IMR-90 (cell line): ENCODE measurements around the gene RPS6KA2. TPM values are rescaled to one million over a fixed set of nuclear protein-coding genes. Genes with fewer than 3 reads are reported as not detected.

Source experiments
- ATAC-seq: fragments of 200-7000 bp; cut with Tn5 transposase; 2 replicates; pipeline ENCODE4 v1.9.1; 2020; ENCODE audit warnings: low read depth, mild to moderate bottlenecking, moderate library complexity
- BruUV-seq: library from RNA; stranded (reverse); fragments of 400-500 nt; replicated peaks from 2 replicates; lab custom pipeline; 2021; lab: Mats Ljungman, UMichigan
- CTCF ChIA-PET: fragments of 300-600 bp; formaldehyde crosslinking; extraction: SDS; loops from one replicate; lab custom pipeline; 2021; ENCODE audit warnings: antibody characterized with exemption; lab: Yijun Ruan, JAX
- POLR2A ChIA-PET: fragments of 300-600 bp; sonication (Branson Sonifier 250); formaldehyde crosslinking; loops from one replicate; lab custom pipeline; 2022; ENCODE audit warnings: antibody characterized with exemption; ENCODE audit not compliant: unreplicated experiment; lab: Charles Lee
- DNase-seq: peaks from one replicate; pipeline ENCODE4 v3.0.0; 2013
- H2AFZ ChIP-seq: replicated peaks from 2 replicates; pipeline ENCODE3; 2013; ENCODE audit warnings: low read length, mild to moderate bottlenecking; ENCODE audit not compliant: poor library complexity
- H2AK5ac ChIP-seq: 2 replicates; pipeline ENCODE4 v1.6.1; 2013; ENCODE audit warnings: low read depth, low read length, inconsistent platforms
- H2AK9ac ChIP-seq: replicated peaks from 2 replicates; pipeline ENCODE3; 2013; ENCODE audit warnings: mild to moderate bottlenecking, low read depth, low read length, moderate library complexity; ENCODE audit not compliant: poor library complexity
- H2BK120ac ChIP-seq: 2 replicates; pipeline ENCODE4 v1.6.1; 2013; ENCODE audit warnings: low read depth, low read length, inconsistent platforms
- H2BK15ac ChIP-seq: 3 replicates; pipeline ENCODE4 v1.6.1; 2013; ENCODE audit warnings: low read depth, low read length, inconsistent platforms
- H2BK20ac ChIP-seq: 2 replicates; pipeline ENCODE4 v1.6.1; 2013; ENCODE audit warnings: low read depth, mild to moderate bottlenecking, inconsistent platforms, low read length, moderate library complexity
- H2BK5ac ChIP-seq: 2 replicates; pipeline ENCODE4 v1.6.1; 2013; ENCODE audit warnings: mild to moderate bottlenecking, low read depth, low read length, inconsistent platforms; ENCODE audit not compliant: poor library complexity, severe bottlenecking
- H3K14ac ChIP-seq: replicated peaks from 2 replicates; pipeline ENCODE4 v1.6.1; 2013; ENCODE audit warnings: low read depth, low read length, inconsistent platforms
- H3K18ac ChIP-seq: 2 replicates; pipeline ENCODE4 v1.6.1; 2013; ENCODE audit warnings: low read depth, low read length, control low read depth
- H3K23ac ChIP-seq: 2 replicates; pipeline ENCODE4 v1.6.1; 2013; ENCODE audit warnings: low read depth, low read length, inconsistent platforms
- H3K27ac ChIP-seq: 2 replicates; pipeline ENCODE4 v1.5.1; 2013; ENCODE audit warnings: mild to moderate bottlenecking, control low read depth, low read length; ENCODE audit not compliant: insufficient read depth
- H3K27me3 ChIP-seq: 2 replicates; pipeline ENCODE4 v1.6.1; 2013; ENCODE audit warnings: low read length; ENCODE audit not compliant: control insufficient read depth, insufficient read depth
- H3K36me3 ChIP-seq: 2 replicates; pipeline ENCODE4 v1.6.1; 2013; ENCODE audit warnings: low read length, mixed read lengths; ENCODE audit not compliant: control insufficient read depth, insufficient read depth
- H3K4ac ChIP-seq: 2 replicates; pipeline ENCODE4 v1.6.1; 2013; ENCODE audit warnings: low read depth, low read length, inconsistent platforms
- H3K4me1 ChIP-seq: 2 replicates; pipeline ENCODE4 v1.6.1; 2013; ENCODE audit warnings: low read length, mixed read lengths; ENCODE audit not compliant: control insufficient read depth, insufficient read depth
- H3K4me2 ChIP-seq: 2 replicates; pipeline ENCODE4 v1.6.1; 2013; ENCODE audit warnings: low read depth, mild to moderate bottlenecking, control low read depth, low read length, moderate library complexity
- H3K4me3 ChIP-seq: 2 replicates; pipeline ENCODE4 v1.5.1; 2013; ENCODE audit warnings: low read depth, mild to moderate bottlenecking, control low read depth, low read length, moderate library complexity; ENCODE audit not compliant: insufficient read depth
- H3K56ac ChIP-seq: 2 replicates; pipeline ENCODE4 v1.6.1; 2013; ENCODE audit warnings: low read length, inconsistent platforms; ENCODE audit not compliant: insufficient read depth; ENCODE audit errors: extremely low read depth
- H3K79me1 ChIP-seq, 2 experiments: 2 replicates each; pipeline ENCODE4 v1.6.1; 2013; ENCODE audit warnings: low read length in 2 of 2, inconsistent platforms in 1 of 2, low read depth in 1 of 2
- H3K9ac ChIP-seq: 2 replicates; pipeline ENCODE4 v1.6.1; 2013; ENCODE audit warnings: low read depth, low read length, control low read depth
- H3K9me1 ChIP-seq: 2 replicates; pipeline ENCODE4 v1.6.1; 2013; ENCODE audit warnings: low read length, inconsistent platforms; ENCODE audit not compliant: insufficient read depth
- H3K9me3 ChIP-seq: 2 replicates; pipeline ENCODE4 v1.6.1; 2013; ENCODE audit warnings: low read length; ENCODE audit not compliant: control insufficient read depth, insufficient read depth
- H4K20me1 ChIP-seq: 2 replicates; pipeline ENCODE4 v1.6.1; 2013; ENCODE audit warnings: low read length, inconsistent platforms; ENCODE audit not compliant: insufficient read depth
- H4K5ac ChIP-seq: 2 replicates; pipeline ENCODE4 v1.6.1; 2013; ENCODE audit warnings: mild to moderate bottlenecking, low read depth, low read length, control low read depth
- H4K8ac ChIP-seq, 2 experiments: 2 replicates each; pipeline ENCODE4 v1.6.1; 2013; ENCODE audit warnings: low read depth in 2 of 2, low read length in 2 of 2, control low read depth in 1 of 2, inconsistent platforms in 1 of 2
- H4K91ac ChIP-seq: 2 replicates; pipeline ENCODE4 v1.6.1; 2013; ENCODE audit warnings: low read depth, low read length, inconsistent platforms; ENCODE audit not compliant: insufficient read depth
- CEBPB ChIP-seq: IDR thresholded peaks from 2 replicates; pipeline ENCODE4 v1.6.1; 2012; ENCODE audit warnings: low read depth, low read length, improper control_type of control experiment
- CHD1 ChIP-seq: IDR thresholded peaks from 2 replicates; pipeline ENCODE4 v1.6.1; 2012; ENCODE audit warnings: low read depth, low read length, improper control_type of control experiment
- FOS ChIP-seq: fragments of 150-350 bp; IDR thresholded peaks from 2 replicates; pipeline ENCODE4 v1.6.1; 2016; ENCODE audit warnings: low read depth, low read length
- MAFK ChIP-seq: IDR thresholded peaks from 2 replicates; pipeline ENCODE4 v1.6.1; 2012; ENCODE audit warnings: low read depth, low read length, improper control_type of control experiment
- MAZ ChIP-seq: IDR thresholded peaks from 2 replicates; pipeline ENCODE4 v1.6.1; 2012; ENCODE audit warnings: low read depth, mild to moderate bottlenecking, low read length, improper control_type of control experiment, moderate library complexity, borderline replicate concordance
- MXI1 ChIP-seq: IDR thresholded peaks from 2 replicates; pipeline ENCODE4 v1.6.1; 2012; ENCODE audit warnings: low read depth, mild to moderate bottlenecking, low read length, moderate library complexity, borderline replicate concordance
- NFE2L2 ChIP-seq: fragments of 150-350 bp; IDR thresholded peaks from 2 replicates; pipeline ENCODE4 v1.6.1; 2016; ENCODE audit warnings: low read depth, mild to moderate bottlenecking, low read length
- POLR2A ChIP-seq: IDR thresholded peaks from 2 replicates; pipeline ENCODE4 v1.6.1; 2012; ENCODE audit warnings: mild to moderate bottlenecking, low read depth, low read length
- RAD21 ChIP-seq: IDR thresholded peaks from 2 replicates; pipeline ENCODE4 v1.6.1; 2012; ENCODE audit warnings: low read length, improper control_type of control experiment
- RCOR1 ChIP-seq: IDR thresholded peaks from 2 replicates; pipeline ENCODE4 v1.6.1; 2012; ENCODE audit warnings: mild to moderate bottlenecking, low read length, improper control_type of control experiment; ENCODE audit not compliant: insufficient replicate concordance
- RFX5 ChIP-seq: IDR thresholded peaks from 2 replicates; pipeline ENCODE4 v1.8.0; 2012; ENCODE audit warnings: low read depth, mild to moderate bottlenecking, low read length, moderate library complexity
- WGBS, 2 experiments: methylation state at CpG; one replicate each; pipeline versions ENCODE4 v1.1.5 to v1.1.7; 2013; ENCODE audit warnings: missing lambda C conversion rate in 2 of 2; ENCODE audit not compliant: insufficient read length in 1 of 2; ENCODE audit errors: extremely low coverage in 2 of 2; 5-methylcytosine and 5-hydroxymethylcytosine counted together
- dilution Hi-C: fragments of 300-500 bp; cut with HindIII; formaldehyde crosslinking; loops from one replicate; pipeline ENCODE4 v1.14.3; 2018; ENCODE audit warnings: low sequenced_read_pairs; ENCODE audit not compliant: unreplicated experiment
- in situ Hi-C: fragments of 300-500 bp; cut with MboI; formaldehyde crosslinking; loops from 3 replicates; pipeline ENCODE4 v1.14.3; 2019; ENCODE audit warnings: low sequenced_read_pairs, inconsistent platforms, mixed read lengths
- intact Hi-C: fragments of 100-400 bp; cut with micrococcal nuclease; formaldehyde crosslinking; loops from 2 replicates; pipeline ENCODE4 v1.10.0; 2022
- polyA plus RNA-seq, 3 experiments: library from polyadenylated mRNA; depleted of rRNA; stranded (reverse); fragments of >200 nt; gene quantifications; 2 replicates each; pipeline ENCODE4 v1.2.3, GENCODE V29; 2012; ENCODE audit warnings: low replicate concordance in 1 of 3
- total RNA-seq: library from RNA; depleted of rRNA; stranded (reverse); fragments of >200 nt; gene quantifications from 2 replicates; pipeline ENCODE4 v1.2.3, GENCODE V29; 2012
- TF ChIP-seq, protein P1 (sequence below): fragments of 150-350 bp; IDR thresholded peaks from 2 replicates; pipeline ENCODE4 v1.6.1; 2016; ENCODE audit warnings: low read depth, mild to moderate bottlenecking, low read length, moderate library complexity, borderline replicate concordance
- TF ChIP-seq, protein P2 (sequence below): conservative IDR thresholded peaks from 2 replicates; pipeline ENCODE4 v1.5.1; 2012; ENCODE audit warnings: mild to moderate bottlenecking, low read depth, low read length, improper control_type of control experiment
- TF ChIP-seq, protein P3 (sequence below): fragments of 150-350 bp; IDR thresholded peaks from 2 replicates; pipeline ENCODE4 v1.6.1; 2017; ENCODE audit warnings: mild to moderate bottlenecking, antibody characterized with exemption, low read length, low read depth

The RPS6KA2 gene
- total and polyA plus RNA-seq, 2 of the 4 experiments (the other 2 are of a cell fraction) = 26.9 to 31.3 TPM

DNA sequence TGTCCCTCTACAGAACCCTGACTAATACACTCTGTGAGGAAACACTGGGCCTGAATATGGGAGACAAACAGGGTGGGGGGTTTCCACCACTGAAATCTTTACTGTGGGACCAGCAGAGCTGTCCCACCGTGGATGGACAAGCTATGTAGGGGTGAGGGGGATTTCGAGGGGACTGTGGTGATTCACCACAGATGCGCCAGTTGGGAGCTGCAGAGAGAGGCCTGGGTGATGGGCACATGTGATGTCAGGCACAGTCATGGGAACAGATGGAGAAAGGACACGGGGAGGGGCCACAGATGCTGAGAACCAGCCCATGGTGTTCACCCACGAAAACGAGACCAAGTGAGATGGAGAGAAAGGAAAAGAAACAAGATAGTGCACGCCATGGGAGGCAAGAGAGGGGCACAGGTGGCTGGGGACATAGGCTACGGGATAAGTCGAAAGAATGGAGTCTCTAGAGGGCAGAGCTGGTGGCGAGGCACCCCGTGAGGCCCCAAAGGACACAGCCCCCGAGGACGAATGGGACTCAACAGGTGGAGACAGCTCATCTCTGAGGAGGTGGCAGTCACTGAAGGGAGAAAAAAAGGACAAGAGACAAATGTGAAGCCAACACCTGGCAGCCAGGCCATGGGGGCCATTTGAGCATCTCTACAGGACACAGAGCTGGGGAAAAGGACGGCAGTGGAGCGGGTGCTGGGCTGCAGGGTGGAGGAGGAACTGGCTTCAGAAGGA lies 30.1 kb downstream of the RPS6KA2 start:
- Histone ChIP-seq H4K91ac (peak overlapping the region; percentile 95), H3K18ac (peak overlapping the region; percentile 98), H4K20me1 (no peaks in the 10 kb centered on the region), H2BK15ac (peak overlapping the region; percentile 71; the same call in 2 of the 3 replicates), H3K4me3 (no peak overlapping the region), H3K4ac (peak overlapping the region; percentile 93), H3K9ac (no peak overlapping the region), H3K36me3 (peaks cover 4% of the 10 kb centered on the region; the same call in 1 of the 2 replicates), H2BK5ac (peak overlapping the region; percentile 92), H2AFZ (no peak overlapping the region), H3K56ac (no peak overlapping the region), H4K5ac (peak overlapping the region; percentile 90), H3K79me1 (peaks cover 37 to 67% of the 10 kb centered on the region in 2 experiments), H2AK9ac (peak overlapping the region; percentile 17), H2AK5ac (peak overlapping the region; percentile 96), H3K9me1 (peaks cover 31% of the 10 kb centered on the region), H3K9me3 (no peaks in the 10 kb centered on the region), H3K23ac (peak overlapping the region; percentile 70; the same call in 1 of the 2 replicates), H3K27me3 (no peaks in the 10 kb centered on the region), H3K4me1 (peaks cover 49% of the 10 kb centered on the region), H3K14ac (peak overlapping the region; percentile 76), H4K8ac (peak overlapping the region; percentile 40 to 53; a peak in 3 of 4 replicates), H3K4me2 (no peak overlapping the region), H2BK120ac (peak overlapping the region; percentile 96), H2BK20ac (peak overlapping the region; percentile 73), H3K27ac (peak overlapping the region; percentile 73)
- dilution Hi-C loops (no loop called here), in situ Hi-C loops (no loop called here), intact Hi-C loops (no loop called here)
- CTCF ChIA-PET = no interaction called here
- no peak for DNase-seq
- TF ChIP-seq, protein P1, sequence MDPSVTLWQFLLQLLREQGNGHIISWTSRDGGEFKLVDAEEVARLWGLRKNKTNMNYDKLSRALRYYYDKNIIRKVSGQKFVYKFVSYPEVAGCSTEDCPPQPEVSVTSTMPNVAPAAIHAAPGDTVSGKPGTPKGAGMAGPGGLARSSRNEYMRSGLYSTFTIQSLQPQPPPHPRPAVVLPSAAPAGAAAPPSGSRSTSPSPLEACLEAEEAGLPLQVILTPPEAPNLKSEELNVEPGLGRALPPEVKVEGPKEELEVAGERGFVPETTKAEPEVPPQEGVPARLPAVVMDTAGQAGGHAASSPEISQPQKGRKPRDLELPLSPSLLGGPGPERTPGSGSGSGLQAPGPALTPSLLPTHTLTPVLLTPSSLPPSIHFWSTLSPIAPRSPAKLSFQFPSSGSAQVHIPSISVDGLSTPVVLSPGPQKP = no peak
- TF ChIP-seq NFE2L2 (no peak), RFX5 (no peak), POLR2A (no peak), MXI1 (no peak), FOS (no peak), CHD1 (no peak), RAD21 (no peak), MAZ (no peak), RCOR1 (no peak), MAFK (no peak), CEBPB (no peak)
- TF ChIP-seq, protein P2, sequence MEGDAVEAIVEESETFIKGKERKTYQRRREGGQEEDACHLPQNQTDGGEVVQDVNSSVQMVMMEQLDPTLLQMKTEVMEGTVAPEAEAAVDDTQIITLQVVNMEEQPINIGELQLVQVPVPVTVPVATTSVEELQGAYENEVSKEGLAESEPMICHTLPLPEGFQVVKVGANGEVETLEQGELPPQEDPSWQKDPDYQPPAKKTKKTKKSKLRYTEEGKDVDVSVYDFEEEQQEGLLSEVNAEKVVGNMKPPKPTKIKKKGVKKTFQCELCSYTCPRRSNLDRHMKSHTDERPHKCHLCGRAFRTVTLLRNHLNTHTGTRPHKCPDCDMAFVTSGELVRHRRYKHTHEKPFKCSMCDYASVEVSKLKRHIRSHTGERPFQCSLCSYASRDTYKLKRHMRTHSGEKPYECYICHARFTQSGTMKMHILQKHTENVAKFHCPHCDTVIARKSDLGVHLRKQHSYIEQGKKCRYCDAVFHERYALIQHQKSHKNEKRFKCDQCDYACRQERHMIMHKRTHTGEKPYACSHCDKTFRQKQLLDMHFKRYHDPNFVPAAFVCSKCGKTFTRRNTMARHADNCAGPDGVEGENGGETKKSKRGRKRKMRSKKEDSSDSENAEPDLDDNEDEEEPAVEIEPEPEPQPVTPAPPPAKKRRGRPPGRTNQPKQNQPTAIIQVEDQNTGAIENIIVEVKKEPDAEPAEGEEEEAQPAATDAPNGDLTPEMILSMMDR = no peak
- TF ChIP-seq, protein P3, sequence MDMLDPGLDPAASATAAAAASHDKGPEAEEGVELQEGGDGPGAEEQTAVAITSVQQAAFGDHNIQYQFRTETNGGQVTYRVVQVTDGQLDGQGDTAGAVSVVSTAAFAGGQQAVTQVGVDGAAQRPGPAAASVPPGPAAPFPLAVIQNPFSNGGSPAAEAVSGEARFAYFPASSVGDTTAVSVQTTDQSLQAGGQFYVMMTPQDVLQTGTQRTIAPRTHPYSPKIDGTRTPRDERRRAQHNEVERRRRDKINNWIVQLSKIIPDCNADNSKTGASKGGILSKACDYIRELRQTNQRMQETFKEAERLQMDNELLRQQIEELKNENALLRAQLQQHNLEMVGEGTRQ = no peak
- POLR2A ChIA-PET = no interaction called here
- no peak for ATAC-seq
- no TSS peak for BruUV-seq
- 96% methylated on average over 11 of the region's 15 CpGs; no CpG with 5 or more reads in 1 of the 2 experiments for WGBS, 2 experiments
